Measurements from ENCODE around the gene SMG6. TPM values are rescaled to one million over a fixed set of nuclear protein-coding genes. Genes with fewer than 3 reads are reported as not detected.

The SMG6 gene
- total RNA-seq, 1 experiment from 2014 or later: 28.6 TPM

GRCh38 chr17:2033153-2033552 is 270.4 kb downstream of the SMG6 start:
- Mint-ChIP-seq H3K27ac (peak overlapping the region in 1 of 3 experiments; percentile 89; a peak in 1 of 7 replicates), H3K4me3 (no peak overlapping the region), H3K36me3 (ENCODE audit: insufficient read depth in 1 of 3, low read depth in 3 of 3) (peaks cover 0 to 13% (median 11%) of the 10 kb centered on the region in 3 experiments; a peak in 6 of 7 replicates), H3K4me1 (peaks cover 9 to 34% of the 10 kb centered on the region in 2 experiments), H3K27me3 (ENCODE audit: low read depth) (peaks cover 17% of the 10 kb centered on the region), H3K9me3 (no peaks in the 10 kb centered on the region; a peak in 1 of 5 replicates)
- Histone ChIP-seq H3K79me1 (ENCODE audit: insufficient read depth, low read depth, low read length, poor library complexity, severe bottlenecking) (no peaks in the 10 kb centered on the region), H3K23ac (ENCODE audit: insufficient read length, low read depth, low read length) (no peak overlapping the region), H2BK20ac (ENCODE audit: low read depth, low read length, poor library complexity, severe bottlenecking) (no peak overlapping the region), H3K27ac (ENCODE audit: insufficient read length, low read depth, low read length) (no peak overlapping the region), H3K27me3 (ENCODE audit: insufficient read depth, low read length) (peaks cover 10% of the 10 kb centered on the region; the same call in 1 of the 2 replicates), H4K91ac (ENCODE audit: insufficient read length, low read depth, low read length) (no peak overlapping the region), H3K4me2 (ENCODE audit: insufficient read depth, insufficient read length, low read length) (no peak overlapping the region), H4K8ac (replicated peaks; ENCODE audit: insufficient read length, low read depth, low read length) (no peak overlapping the region), H3K56ac (ENCODE audit: insufficient read length, low read depth, low read length) (no peak overlapping the region), H2BK15ac (ENCODE audit: low read depth, low read length) (no peak overlapping the region), H4K5ac (ENCODE audit: insufficient read length, low read depth, low read length) (no peak overlapping the region), H3T11ph (ENCODE audit: low read length) (no peak overlapping the region), H4K20me1 (ENCODE audit: control insufficient read depth, insufficient read depth, insufficient read length) (no peaks in the 10 kb centered on the region), H2BK12ac (ENCODE audit: insufficient read length, low read depth, low read length) (no peak overlapping the region), H3K79me2 (ENCODE audit: insufficient read depth, low read length) (no peaks in the 10 kb centered on the region), H2BK120ac (ENCODE audit: low read depth, low read length, poor library complexity, severe bottlenecking) (no peak overlapping the region), H2AFZ (ENCODE audit: low read length) (no peak overlapping the region), H3K9ac (ENCODE audit: extremely low read depth, insufficient read length, low read length) (no peak overlapping the region), H3K4me1 (ENCODE audit: insufficient read depth, low read length) (no peaks in the 10 kb centered on the region), H3K18ac (ENCODE audit: insufficient read length, low read depth, low read length) (no peak overlapping the region), H3K23me2 (ENCODE audit: insufficient read length, low read depth, low read length, poor library complexity, severe bottlenecking) (peaks cover 3% of the 10 kb centered on the region), H2AK5ac (ENCODE audit: insufficient read length, low read length) (no peak overlapping the region), H3K4ac (ENCODE audit: low read depth, low read length) (no peak overlapping the region), H3K9me3 (ENCODE audit: control insufficient read depth, low read depth, low read length) (no peaks in the 10 kb centered on the region), H3K14ac (ENCODE audit: insufficient read depth, low read length) (no peak overlapping the region), H2BK5ac (ENCODE audit: insufficient read length, low read length) (no peak overlapping the region)
- no peak for DNase-seq
- WGBS (ENCODE audit: extremely low coverage, insufficient read length, low lambda C conversion rate): no CpG with 5 or more reads among the region's 7 CpGs
- TF ChIP-seq, protein P1, sequence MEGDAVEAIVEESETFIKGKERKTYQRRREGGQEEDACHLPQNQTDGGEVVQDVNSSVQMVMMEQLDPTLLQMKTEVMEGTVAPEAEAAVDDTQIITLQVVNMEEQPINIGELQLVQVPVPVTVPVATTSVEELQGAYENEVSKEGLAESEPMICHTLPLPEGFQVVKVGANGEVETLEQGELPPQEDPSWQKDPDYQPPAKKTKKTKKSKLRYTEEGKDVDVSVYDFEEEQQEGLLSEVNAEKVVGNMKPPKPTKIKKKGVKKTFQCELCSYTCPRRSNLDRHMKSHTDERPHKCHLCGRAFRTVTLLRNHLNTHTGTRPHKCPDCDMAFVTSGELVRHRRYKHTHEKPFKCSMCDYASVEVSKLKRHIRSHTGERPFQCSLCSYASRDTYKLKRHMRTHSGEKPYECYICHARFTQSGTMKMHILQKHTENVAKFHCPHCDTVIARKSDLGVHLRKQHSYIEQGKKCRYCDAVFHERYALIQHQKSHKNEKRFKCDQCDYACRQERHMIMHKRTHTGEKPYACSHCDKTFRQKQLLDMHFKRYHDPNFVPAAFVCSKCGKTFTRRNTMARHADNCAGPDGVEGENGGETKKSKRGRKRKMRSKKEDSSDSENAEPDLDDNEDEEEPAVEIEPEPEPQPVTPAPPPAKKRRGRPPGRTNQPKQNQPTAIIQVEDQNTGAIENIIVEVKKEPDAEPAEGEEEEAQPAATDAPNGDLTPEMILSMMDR (conservative IDR thresholded peaks at IDR 0.05): no peak
